ENCODE measurements around the gene OR52E4. TPM values are rescaled to one million over a fixed set of nuclear protein-coding genes. Genes with fewer than 3 reads are reported as not detected.

The OR52E4 gene
- total and polyA plus RNA-seq, 2 experiments from 2014 or later: not detected

GRCh38 chr11:5892908-5893307 is 12.5 kb downstream of the OR52E4 start, which contains the start of gene OR52E5 (continued):
- TF ChIP-seq ZNF462 (CRISPR knock-in tag; IDR thresholded peaks at IDR 0.05): no peak
- no peak for TF ChIP-seq CREB1 (CRISPR knock-in tag; IDR thresholded peaks at IDR 0.05; ENCODE audit: low read depth)
- no peak for TF ChIP-seq EZH2 (IDR thresholded peaks at IDR 0.05; ENCODE audit: low read depth, unreplicated experiment)
- no peak for TF ChIP-seq CTCF (conservative IDR thresholded peaks at IDR 0.05; ENCODE audit: low read depth in 2 of 2)
- TF ChIP-seq ETS1 (IDR thresholded peaks at IDR 0.05): no peak
- no peak for TF ChIP-seq NANOG (IDR thresholded peaks at IDR 0.05; ENCODE audit: borderline replicate concordance)

GRCh38 chr11:5899534-5899933 is 19.1 kb downstream of the OR52E4 start:
- ATAC-seq: no peak; the same call in 2 of the 3 replicates
- no peak overlapping the region for H3K27ac Mint-ChIP-seq
- no peak overlapping the region for H3K4me3 ChIP-seq
- H3K79me2 ChIP-seq (replicated peaks; ENCODE audit: insufficient read depth): no peaks in the 10 kb centered on the region
- no peaks in the 10 kb centered on the region for H3F3A ChIP-seq (replicated peaks; ENCODE audit: low read depth)
- 0 out of 2 replicates have a peak overlapping the region, but pooled peaks have one; percentile 27 for H3K4me2 ChIP-seq
- DNase-seq (ENCODE audit: low spot score): no peak
- H3K27me3 Mint-ChIP-seq (ENCODE audit: insufficient read depth, low read depth, poor library complexity): peaks cover 1% of the 10 kb centered on the region
- H3K36me3 ChIP-seq (ENCODE audit: insufficient read depth): no peaks in the 10 kb centered on the region
- H3K9me2 ChIP-seq (ENCODE audit: insufficient read depth): no peaks in the 10 kb centered on the region
- no peak overlapping the region for H3K27ac ChIP-seq (ENCODE audit: low read depth)
- H3K36me3 Mint-ChIP-seq (ENCODE audit: low read depth): no peaks in the 10 kb centered on the region
- H4K20me1 ChIP-seq (replicated peaks; ENCODE audit: insufficient read depth): no peaks in the 10 kb centered on the region
- H3K27me3 ChIP-seq (ENCODE audit: insufficient read depth): no peaks in the 10 kb centered on the region
- no peak overlapping the region for H3K4me3 Mint-ChIP-seq
- no peak overlapping the region for H2AFZ ChIP-seq
- peaks cover 5% of the 10 kb centered on the region; the same call in 2 of the 3 replicates for H3K4me1 Mint-ChIP-seq
- peaks cover 5% of the 10 kb centered on the region; the same call in 1 of the 2 replicates for H3K4me1 ChIP-seq (ENCODE audit: insufficient read depth)
- no peaks in the 10 kb centered on the region; the same call in 2 of the 3 replicates for H3K9me3 Mint-ChIP-seq
- no peak for TF ChIP-seq ZNF462 (CRISPR knock-in tag; IDR thresholded peaks at IDR 0.05)
